ENCODE measurements around the gene CDH24.

GRCh38 chr14:23009939-23010726, 47.2 kb downstream of the CDH24 start, which contains the start of gene C14orf93:
- no peak for TF ChIP-seq CTCF (IDR thresholded peaks at IDR 0.05; ENCODE audit: extremely low read depth in 1 of 2, insufficient read depth in 1 of 2, low read depth in 1 of 2, low read length in 2 of 2)
- peak; percentile 63 for TF ChIP-seq POLR2AphosphoS5 (IDR thresholded peaks at IDR 0.05; ENCODE audit: insufficient read depth, low read depth, low read length)
- TF ChIP-seq FOS (IDR thresholded peaks at IDR 0.05; ENCODE audit: borderline replicate concordance, insufficient read depth, low read length), result no peak
- no peak for TF ChIP-seq EZH2 (IDR thresholded peaks at IDR 0.05; ENCODE audit: borderline replicate concordance, low read depth, low read length, severe bottlenecking)
- no peak for TF ChIP-seq JUN (IDR thresholded peaks at IDR 0.05; ENCODE audit: borderline replicate concordance, insufficient read depth, insufficient read length, low read depth)
